GM12892 (cell line): ENCODE measurements around the gene PRDM11.

ENCODE experiments used
- DNase-seq: peaks from one replicate; pipeline ENCODE4 v3.0.0; 2011; ENCODE audit not compliant: insufficient read length
- FAIRE-seq: peaks from 2 replicates; lab custom pipeline; 2011; peaks lifted over from hg19 to GRCh38; lab: Jason Lieb, UNC
- POLR2A ChIP-seq: IDR thresholded peaks from 2 replicates; pipeline ENCODE4 v1.6.1; 2011; ENCODE audit warnings: low read depth, low read length, control low read depth
- POLR2AphosphoS5 ChIP-seq: IDR thresholded peaks from 2 replicates; pipeline ENCODE4 v1.6.1; 2011; ENCODE audit warnings: low read depth, low read length, control low read depth
- TAF1 ChIP-seq: IDR thresholded peaks from 2 replicates; pipeline ENCODE4 v1.6.1; 2011; ENCODE audit warnings: low read depth, mild to moderate bottlenecking, control low read depth, low read length, borderline replicate concordance

PRDM11 gene

GRCh38 chr11:45282081-45282480, 135.6 kb downstream of the PRDM11 start:
- DNase-seq (no peak), FAIRE-seq (no peak)

More at GRCh38 chr11:45282081-45282480, 135.6 kb downstream of the PRDM11 start:
- TF ChIP-seq POLR2AphosphoS5 (no peak), POLR2A (no peak), TAF1 (no peak)
